Hepatocyte (in vitro differentiated cells): ENCODE results near the gene ANKRD13C.

Source experiments
- EZH2 ChIP-seq: fragments of 200-600 bp; sonication (generic); IDR thresholded peaks from 2 replicates; pipeline ENCODE4 v1.6.1; 2016; ENCODE audit warnings: antibody characterized with exemption, mild to moderate bottlenecking, borderline replicate concordance
- EZH2phosphoT487 ChIP-seq: fragments of 200-600 bp; sonication (generic); IDR thresholded peaks from one replicate; pipeline ENCODE4 v1.6.1; 2018; ENCODE audit warnings: antibody characterized with exemption, mild to moderate bottlenecking, low read depth, moderate library complexity; ENCODE audit not compliant: unreplicated experiment, severe bottlenecking
- TF ChIP-seq, protein P1 (sequence below): fragments of 200-600 bp; sonication (generic); IDR thresholded peaks from 2 replicates; pipeline ENCODE4 v1.5.1; 2016; ENCODE audit warnings: antibody characterized with exemption, mild to moderate bottlenecking; ENCODE audit not compliant: poor library complexity

DNA sequence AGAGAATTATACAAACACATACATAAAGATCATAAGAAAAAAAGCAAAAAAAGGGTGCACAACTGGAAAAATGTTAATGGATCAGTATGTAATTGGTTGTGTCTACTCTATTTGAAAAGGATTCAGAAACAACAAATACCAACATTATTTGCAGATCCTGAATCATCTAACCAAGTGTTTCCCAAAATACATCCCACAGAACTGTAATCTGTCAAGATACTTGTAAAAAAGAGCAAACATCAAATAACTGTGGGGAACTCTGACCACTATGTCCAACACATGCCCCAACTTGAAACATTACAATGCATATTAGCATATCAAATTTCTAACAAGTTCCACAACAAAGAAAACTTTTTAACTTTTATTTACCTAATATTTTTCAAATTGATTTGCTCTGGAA lies 22.6 kb downstream of the ANKRD13C start:
- TF ChIP-seq, protein P1, sequence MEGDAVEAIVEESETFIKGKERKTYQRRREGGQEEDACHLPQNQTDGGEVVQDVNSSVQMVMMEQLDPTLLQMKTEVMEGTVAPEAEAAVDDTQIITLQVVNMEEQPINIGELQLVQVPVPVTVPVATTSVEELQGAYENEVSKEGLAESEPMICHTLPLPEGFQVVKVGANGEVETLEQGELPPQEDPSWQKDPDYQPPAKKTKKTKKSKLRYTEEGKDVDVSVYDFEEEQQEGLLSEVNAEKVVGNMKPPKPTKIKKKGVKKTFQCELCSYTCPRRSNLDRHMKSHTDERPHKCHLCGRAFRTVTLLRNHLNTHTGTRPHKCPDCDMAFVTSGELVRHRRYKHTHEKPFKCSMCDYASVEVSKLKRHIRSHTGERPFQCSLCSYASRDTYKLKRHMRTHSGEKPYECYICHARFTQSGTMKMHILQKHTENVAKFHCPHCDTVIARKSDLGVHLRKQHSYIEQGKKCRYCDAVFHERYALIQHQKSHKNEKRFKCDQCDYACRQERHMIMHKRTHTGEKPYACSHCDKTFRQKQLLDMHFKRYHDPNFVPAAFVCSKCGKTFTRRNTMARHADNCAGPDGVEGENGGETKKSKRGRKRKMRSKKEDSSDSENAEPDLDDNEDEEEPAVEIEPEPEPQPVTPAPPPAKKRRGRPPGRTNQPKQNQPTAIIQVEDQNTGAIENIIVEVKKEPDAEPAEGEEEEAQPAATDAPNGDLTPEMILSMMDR: no peak
- no peak for TF ChIP-seq EZH2phosphoT487
- TF ChIP-seq EZH2: no peak
